ENCODE data around the gene DAZAP1. TPM values are rescaled to one million over a fixed set of nuclear protein-coding genes. Genes with fewer than 3 reads are reported as not detected.

The DAZAP1 gene
- total and polyA plus RNA-seq, 2 experiments from 2014 or later = 35.8 to 46.8 TPM

GRCh38 chr19:1390890-1391423 is 16.4 kb upstream of the DAZAP1 start:
- Histone ChIP-seq H3K79me2 (peaks cover 5% of the 10 kb centered on the region), H3K4me1 (ENCODE audit: insufficient read depth) (peaks cover under 1% of the 10 kb centered on the region), H3K27me3 (no peaks in the 10 kb centered on the region), H3K4me2 (no peak overlapping the region), H3K36me3 (replicated peaks; ENCODE audit: insufficient read depth, low read depth) (no peaks in the 10 kb centered on the region), H4K20me1 (ENCODE audit: insufficient read depth, poor library complexity, severe bottlenecking) (no peaks in the 10 kb centered on the region), H3K27ac (no peak overlapping the region), H3K4me3 (no peak overlapping the region), H2AFZ (no peak overlapping the region), H3K9me3 (ENCODE audit: low read depth) (no peaks in the 10 kb centered on the region), H3K9me2 (replicated peaks; ENCODE audit: insufficient read depth) (no peaks in the 10 kb centered on the region)
- 98% methylated on average over 37 of the region's 42 CpGs for WGBS (ENCODE audit: low lambda C conversion rate, missing lambda C conversion rate)
- DNase-seq (ENCODE audit: low spot score) = no peak
- no peak for TF ChIP-seq EZH2 (IDR thresholded peaks at IDR 0.05; ENCODE audit: borderline replicate concordance)
- TF ChIP-seq CTCF (IDR thresholded peaks at IDR 0.05; ENCODE audit: poor library complexity) = no peak
- TF ChIP-seq EZH2phosphoT487 (IDR thresholded peaks at IDR 0.05; ENCODE audit: low read depth, severe bottlenecking, unreplicated experiment) = no peak

- TF ChIP-seq EZH2phosphoT487 (IDR thresholded peaks at IDR 0.05; ENCODE audit: low read depth, severe bottlenecking, unreplicated experiment) = no peak
- no peak for DNase-seq (ENCODE audit: low spot score)
- Histone ChIP-seq H3K4me1 (ENCODE audit: insufficient read depth) (peaks cover 5% of the 10 kb centered on the region), H4K20me1 (ENCODE audit: insufficient read depth, poor library complexity, severe bottlenecking) (no peaks in the 10 kb centered on the region), H3K36me3 (replicated peaks; ENCODE audit: insufficient read depth, low read depth) (no peaks in the 10 kb centered on the region), H3K27ac (no peak overlapping the region), H3K4me2 (no peak overlapping the region), H3K4me3 (no peak overlapping the region), H3K79me2 (no peaks in the 10 kb centered on the region), H3K9me2 (replicated peaks; ENCODE audit: insufficient read depth) (no peaks in the 10 kb centered on the region), H2AFZ (no peak overlapping the region), H3K9me3 (ENCODE audit: low read depth) (no peaks in the 10 kb centered on the region), H3K27me3 (no peaks in the 10 kb centered on the region)
- 98% methylated on average over 15 of the region's 15 CpGs for WGBS (ENCODE audit: low lambda C conversion rate, missing lambda C conversion rate)
Measured at GRCh38 chr19:1392407-1392806, 15.0 kb upstream of the DAZAP1 start.

- Histone ChIP-seq H3K79me2 (no peaks in the 10 kb centered on the region), H4K20me1 (ENCODE audit: insufficient read depth, poor library complexity, severe bottlenecking) (no peaks in the 10 kb centered on the region), H3K4me1 (ENCODE audit: insufficient read depth) (peaks cover 5% of the 10 kb centered on the region), H3K27ac (no peak overlapping the region), H3K36me3 (replicated peaks; ENCODE audit: insufficient read depth, low read depth) (no peaks in the 10 kb centered on the region), H3K4me2 (no peak overlapping the region), H2AFZ (no peak overlapping the region), H3K9me2 (replicated peaks; ENCODE audit: insufficient read depth) (no peaks in the 10 kb centered on the region), H3K4me3 (no peak overlapping the region), H3K27me3 (no peaks in the 10 kb centered on the region), H3K9me3 (ENCODE audit: low read depth) (no peaks in the 10 kb centered on the region)
- no peak for DNase-seq (ENCODE audit: low spot score)
- TF ChIP-seq CTCF (IDR thresholded peaks at IDR 0.05; ENCODE audit: poor library complexity) (no peak), EZH2phosphoT487 (IDR thresholded peaks at IDR 0.05; ENCODE audit: low read depth, severe bottlenecking, unreplicated experiment) (no peak), EZH2 (IDR thresholded peaks at IDR 0.05; ENCODE audit: borderline replicate concordance) (no peak)
- 94% methylated on average over 29 of the region's 37 CpGs for WGBS (ENCODE audit: low lambda C conversion rate, missing lambda C conversion rate)
Measured at GRCh38 chr19:1392939-1393530, 14.4 kb upstream of the DAZAP1 start.

GRCh38 chr19:1393841-1394240 is 13.5 kb upstream of the DAZAP1 start:
- TF ChIP-seq EZH2 (IDR thresholded peaks at IDR 0.05; ENCODE audit: borderline replicate concordance) = no peak
- no peak for TF ChIP-seq CTCF (IDR thresholded peaks at IDR 0.05; ENCODE audit: poor library complexity)
- TF ChIP-seq EZH2phosphoT487 (IDR thresholded peaks at IDR 0.05; ENCODE audit: low read depth, severe bottlenecking, unreplicated experiment) = no peak
- no peaks in the 10 kb centered on the region for H3K36me3 ChIP-seq (replicated peaks; ENCODE audit: insufficient read depth, low read depth)
- no peak overlapping the region for H2AFZ ChIP-seq
- H3K27ac ChIP-seq = no peak overlapping the region
- no peak overlapping the region for H3K4me3 ChIP-seq
- H3K27me3 ChIP-seq = no peaks in the 10 kb centered on the region
- H4K20me1 ChIP-seq (ENCODE audit: insufficient read depth, poor library complexity, severe bottlenecking) = no peaks in the 10 kb centered on the region
- no peak overlapping the region for H3K4me2 ChIP-seq
- H3K9me2 ChIP-seq (replicated peaks; ENCODE audit: insufficient read depth) = no peaks in the 10 kb centered on the region
- WGBS (ENCODE audit: low lambda C conversion rate, missing lambda C conversion rate) = 94% methylated on average over 17 of the region's 17 CpGs
- no peaks in the 10 kb centered on the region for H3K9me3 ChIP-seq (ENCODE audit: low read depth)
- H3K4me1 ChIP-seq (ENCODE audit: insufficient read depth) = peaks cover 5% of the 10 kb centered on the region
- DNase-seq (ENCODE audit: low spot score) = no peak
- H3K79me2 ChIP-seq = no peaks in the 10 kb centered on the region

All from hepatocyte (in vitro differentiated cells).